Measurements from ENCODE around the gene SUMF1. TPM values are rescaled to one million over a fixed set of nuclear protein-coding genes. Genes with fewer than 3 reads are reported as not detected.

SUMF1 gene
- 42.4 and 66.3 TPM in 2 replicates for total RNA-seq

GRCh38 chr3:4466741-4467521, at the start of gene SUMF1:
TSS of gene SUMF1 (minus strand) at chr3:4467269. CDS start at chr3:4467245, 24 bp downstream.

GRCh38 chr3:4493014-4493940, 26.2 kb upstream of the SUMF1 start, which contains the start of gene ITPR1:
TSS of gene ITPR1 (plus strand) at chr3:4493348. CDS start at chr3:4516492, 23,144 bp downstream.

Other genes with a start within 250 kb of the SUMF1 start
- gene SETMAR, start 163.9 kb downstream of the SUMF1 start, total RNA-seq = 4.4 and 14.1 TPM in 2 replicates
- gene ITPR1, start 26.1 kb upstream of the SUMF1 start, total RNA-seq = 7.9 and 19.5 TPM in 2 replicates